Neural cell (in vitro differentiated cells): ENCODE results near the gene COL13A1. TPM values are rescaled to one million over a fixed set of nuclear protein-coding genes. Genes with fewer than 3 reads are reported as not detected.

ENCODE experiments used
- H2AFZ ChIP-seq: fragments of 200-600, 300-800 bp; sonication (generic), shearing (Covaris generic); 2 replicates; pipeline ENCODE4 v1.6.0; 2014; ENCODE audit warnings: low read depth, mild to moderate bottlenecking, antibody characterized with exemption, low read length, moderate library complexity
- H3F3A ChIP-seq: fragments of 200-600 bp; shearing (Covaris generic); 2 replicates; pipeline ENCODE4 v1.6.1; 2016; ENCODE audit warnings: mild to moderate bottlenecking, moderate library complexity, mixed read lengths, antibody characterized with exemption, low read length; ENCODE audit not compliant: insufficient read depth, poor library complexity, severe bottlenecking
- H3K27ac ChIP-seq: fragments of 200-600, 300-800 bp; sonication (generic), shearing (Covaris generic); 2 replicates; pipeline ENCODE4 v1.5.1; 2014; ENCODE audit warnings: mild to moderate bottlenecking, low read length, moderate library complexity
- H3K27me3 ChIP-seq: fragments of 300-800, 200-600 bp; sonication (generic), shearing (Covaris generic); 2 replicates; pipeline ENCODE4 v1.6.0; 2014; ENCODE audit warnings: mild to moderate bottlenecking, low read depth, low read length, moderate library complexity; ENCODE audit not compliant: insufficient read depth
- H3K36me3 ChIP-seq: fragments of 300-800, 200-600 bp; sonication (generic), shearing (Covaris generic); 2 replicates; pipeline ENCODE4 v1.5.1; 2014; ENCODE audit warnings: mild to moderate bottlenecking, antibody characterized with exemption, low read length, moderate library complexity; ENCODE audit not compliant: insufficient read depth
- H3K4me2 ChIP-seq: fragments of 300-800, 200-600 bp; sonication (generic), shearing (Covaris generic); 2 replicates; pipeline ENCODE4 v1.6.0; 2014; ENCODE audit warnings: mild to moderate bottlenecking, low read length
- H3K4me3 ChIP-seq: fragments of 300-800, 200-600 bp; sonication (generic), shearing (Covaris generic); 2 replicates; pipeline ENCODE4 v1.5.1; 2014; ENCODE audit warnings: mild to moderate bottlenecking, low read length, moderate library complexity
- H3K79me2 ChIP-seq: fragments of 200-600 bp; shearing (Covaris generic); replicated peaks from 2 replicates; pipeline ENCODE4 v1.6.0; 2014; ENCODE audit warnings: mild to moderate bottlenecking, low read length, moderate library complexity; ENCODE audit not compliant: insufficient read depth
- H3K9ac ChIP-seq: fragments of 300-800, 200-600 bp; sonication (generic), shearing (Covaris generic); 2 replicates; pipeline ENCODE4 v1.6.1; 2016; ENCODE audit warnings: mild to moderate bottlenecking, low read length, mixed read lengths
- H3K9me2 ChIP-seq: fragments of 200-600 bp; shearing (Covaris generic); 2 replicates; pipeline ENCODE4 v1.6.1; 2016; ENCODE audit warnings: mild to moderate bottlenecking, low read length, mixed read lengths; ENCODE audit not compliant: insufficient read depth
- H3K9me3 ChIP-seq: fragments of 200-600, 300-800 bp; sonication (generic), shearing (Covaris generic); 2 replicates; pipeline ENCODE4 v1.6.1; 2016; ENCODE audit warnings: mild to moderate bottlenecking, mixed run types, low read length, moderate library complexity, mixed read lengths
- H4K20me1 ChIP-seq: fragments of 200-600 bp; shearing (Covaris generic); 2 replicates; pipeline ENCODE4 v1.6.1; 2016; ENCODE audit warnings: mild to moderate bottlenecking, mixed run types; ENCODE audit not compliant: insufficient read depth
- EP300 ChIP-seq: fragments of 450-650 bp; conservative IDR thresholded peaks from 2 replicates; pipeline ENCODE4 v1.6.1; 2014; ENCODE audit warnings: antibody characterized with exemption, mild to moderate bottlenecking, moderate library complexity; ENCODE audit not compliant: poor library complexity, severe bottlenecking
- EZH2 ChIP-seq: fragments of 200-600, 300-800 bp; shearing (Covaris generic), sonication (generic); IDR thresholded peaks from 2 replicates; pipeline ENCODE4 v1.6.1; 2014; ENCODE audit warnings: antibody characterized with exemption, low read length, borderline replicate concordance, mild to moderate bottlenecking; ENCODE audit not compliant: insufficient read depth, poor library complexity, severe bottlenecking
- MXI1 ChIP-seq: fragments of 450-650 bp; conservative IDR thresholded peaks from 2 replicates; pipeline ENCODE4 v1.6.1; 2014; ENCODE audit warnings: antibody characterized with exemption, mild to moderate bottlenecking; ENCODE audit not compliant: poor library complexity, severe bottlenecking
- POLR2AphosphoS5 ChIP-seq: IDR thresholded peaks from 2 replicates; pipeline ENCODE4 v1.6.1; 2012
- RAD21 ChIP-seq: fragments of 450-650 bp; conservative IDR thresholded peaks from 2 replicates; pipeline ENCODE4 v1.6.1; 2014; ENCODE audit warnings: antibody characterized with exemption, mild to moderate bottlenecking, moderate library complexity
- REST ChIP-seq: IDR thresholded peaks from 2 replicates; pipeline ENCODE4 v1.6.1; 2012; ENCODE audit warnings: borderline replicate concordance
- SMC3 ChIP-seq: fragments of 450-650 bp; conservative IDR thresholded peaks from 2 replicates; pipeline ENCODE4 v1.6.1; 2014; ENCODE audit warnings: antibody characterized with exemption, mild to moderate bottlenecking, moderate library complexity; ENCODE audit not compliant: poor library complexity
- TAF1 ChIP-seq: IDR thresholded peaks from 2 replicates; pipeline ENCODE4 v1.6.1; 2012; ENCODE audit warnings: low read depth
- polyA plus RNA-seq: library from polyadenylated mRNA; depleted of rRNA; stranded (reverse); fragments of >200 nt; gene quantifications from 2 replicates; pipeline ENCODE4 v1.2.3, GENCODE V29; 2014
- TF ChIP-seq, protein P1 (sequence below): fragments of 450-650 bp; IDR thresholded peaks from 2 replicates; pipeline ENCODE4 v1.5.1; 2014; ENCODE audit warnings: antibody characterized with exemption, mild to moderate bottlenecking, moderate library complexity; ENCODE audit not compliant: poor library complexity, severe bottlenecking

Gene COL13A1
- polyA plus RNA-seq, 1 donor from 2014 or later = 4.7 TPM

DNA sequence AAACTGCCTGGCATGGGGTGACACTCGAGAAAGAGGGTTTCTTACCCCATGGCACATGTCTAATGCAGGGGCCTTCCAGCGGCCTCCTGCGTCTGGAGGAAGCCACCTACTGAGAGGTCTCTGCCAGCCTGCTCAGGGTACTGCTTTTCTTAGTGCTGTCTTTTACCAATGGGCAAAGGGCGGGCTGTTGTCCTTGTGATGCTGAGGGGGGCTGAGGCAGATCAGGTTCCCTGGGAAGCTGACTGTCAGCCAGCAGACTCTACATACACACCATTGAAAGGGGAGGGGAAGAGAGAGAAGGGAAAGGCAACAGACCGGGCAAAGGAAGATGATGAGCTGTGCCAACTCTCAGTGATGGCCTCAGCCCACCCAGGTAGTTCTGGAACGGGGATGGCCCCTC is 48.7 kb downstream of the COL13A1 start:
- Histone ChIP-seq H3K79me2 (no peaks in the 10 kb centered on the region), H3K4me3 (no peak overlapping the region), H3K27ac (no peak overlapping the region), H2AFZ (no peak overlapping the region), H3K27me3 (no peaks in the 10 kb centered on the region), H3F3A (no peaks in the 10 kb centered on the region), H3K4me2 (no peak overlapping the region), H4K20me1 (no peaks in the 10 kb centered on the region), H3K9me3 (no peaks in the 10 kb centered on the region), H3K36me3 (no peaks in the 10 kb centered on the region), H3K9me2 (no peaks in the 10 kb centered on the region), H3K9ac (no peak overlapping the region)
- no peak for TF ChIP-seq EZH2
- TF ChIP-seq EP300 = no peak
- TF ChIP-seq POLR2AphosphoS5 = no peak
- no peak for TF ChIP-seq RAD21
- no peak for TF ChIP-seq MXI1

- Histone ChIP-seq H2AFZ (no peak overlapping the region), H3K9me2 (no peaks in the 10 kb centered on the region), H3K36me3 (no peaks in the 10 kb centered on the region), H3K4me3 (no peak overlapping the region), H3K9ac (no peak overlapping the region), H3K4me2 (no peak overlapping the region), H4K20me1 (no peaks in the 10 kb centered on the region), H3K27ac (no peak overlapping the region), H3F3A (no peaks in the 10 kb centered on the region), H3K27me3 (no peaks in the 10 kb centered on the region), H3K79me2 (no peaks in the 10 kb centered on the region), H3K9me3 (no peaks in the 10 kb centered on the region)
- TF ChIP-seq MXI1 (no peak), REST (no peak), SMC3 (no peak), EZH2 (no peak), TAF1 (no peak), POLR2AphosphoS5 (no peak), RAD21 (no peak), EP300 (no peak)
- TF ChIP-seq, protein P1, sequence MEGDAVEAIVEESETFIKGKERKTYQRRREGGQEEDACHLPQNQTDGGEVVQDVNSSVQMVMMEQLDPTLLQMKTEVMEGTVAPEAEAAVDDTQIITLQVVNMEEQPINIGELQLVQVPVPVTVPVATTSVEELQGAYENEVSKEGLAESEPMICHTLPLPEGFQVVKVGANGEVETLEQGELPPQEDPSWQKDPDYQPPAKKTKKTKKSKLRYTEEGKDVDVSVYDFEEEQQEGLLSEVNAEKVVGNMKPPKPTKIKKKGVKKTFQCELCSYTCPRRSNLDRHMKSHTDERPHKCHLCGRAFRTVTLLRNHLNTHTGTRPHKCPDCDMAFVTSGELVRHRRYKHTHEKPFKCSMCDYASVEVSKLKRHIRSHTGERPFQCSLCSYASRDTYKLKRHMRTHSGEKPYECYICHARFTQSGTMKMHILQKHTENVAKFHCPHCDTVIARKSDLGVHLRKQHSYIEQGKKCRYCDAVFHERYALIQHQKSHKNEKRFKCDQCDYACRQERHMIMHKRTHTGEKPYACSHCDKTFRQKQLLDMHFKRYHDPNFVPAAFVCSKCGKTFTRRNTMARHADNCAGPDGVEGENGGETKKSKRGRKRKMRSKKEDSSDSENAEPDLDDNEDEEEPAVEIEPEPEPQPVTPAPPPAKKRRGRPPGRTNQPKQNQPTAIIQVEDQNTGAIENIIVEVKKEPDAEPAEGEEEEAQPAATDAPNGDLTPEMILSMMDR = no peak
Observed at GRCh38 chr10:69851306-69851705, 49.6 kb downstream of the COL13A1 start.

DNA sequence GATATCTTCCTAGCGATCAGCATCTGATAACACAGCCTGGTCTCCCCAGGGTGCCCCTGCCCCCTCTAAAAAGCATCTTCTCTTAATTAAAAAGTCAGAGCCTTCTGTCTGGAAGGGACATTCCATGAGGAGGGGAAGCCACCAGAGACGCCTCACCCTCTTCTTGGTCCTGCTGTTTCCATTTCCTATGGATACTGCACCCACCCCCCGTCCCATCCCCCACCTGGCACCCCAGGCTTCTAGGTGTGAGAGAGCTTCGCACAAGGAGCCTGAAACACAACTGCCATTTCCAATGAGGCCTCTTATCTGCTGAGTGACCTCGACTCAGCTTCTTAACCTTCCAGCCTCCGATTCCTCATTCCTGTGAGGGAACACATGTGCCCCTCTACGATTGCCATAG is 51.4 kb downstream of the COL13A1 start:
- Histone ChIP-seq H3K9me3 (no peaks in the 10 kb centered on the region), H3K36me3 (no peaks in the 10 kb centered on the region), H2AFZ (no peak overlapping the region), H3K27ac (no peak overlapping the region), H3K27me3 (no peaks in the 10 kb centered on the region), H4K20me1 (no peaks in the 10 kb centered on the region), H3K9me2 (no peaks in the 10 kb centered on the region), H3K9ac (no peak overlapping the region), H3K4me2 (no peak overlapping the region), H3F3A (no peaks in the 10 kb centered on the region), H3K4me3 (no peak overlapping the region), H3K79me2 (no peaks in the 10 kb centered on the region)
- TF ChIP-seq EP300 (no peak), MXI1 (no peak), REST (no peak), RAD21 (no peak), SMC3 (no peak), TAF1 (no peak), EZH2 (no peak), POLR2AphosphoS5 (no peak)
- TF ChIP-seq, protein P1 = no peak
